Spinal cord (tissue), 10 donors: Measurements from ENCODE around the gene THBS4. TPM values are rescaled to one million over a fixed set of nuclear protein-coding genes. Genes with fewer than 3 reads are reported as not detected.

Experiments
- DNase-seq, 6 donors: peaks; one replicate each; pipeline versions ENCODE4 v3.0.0 to v3.0.0-alpha.2; 2013 to 2015; ENCODE audit warnings: low spot score in 6 of 6, low read depth in 4 of 6
- H3K27ac ChIP-seq: one replicate; pipeline ENCODE4 v1.5.1; 2013; ENCODE audit warnings: low read depth, low read length, control low read depth
- H3K27me3 ChIP-seq: one replicate; pipeline ENCODE4 v1.6.1; 2013; ENCODE audit warnings: low read length; ENCODE audit not compliant: control insufficient read depth, insufficient read depth
- H3K36me3 ChIP-seq: one replicate; pipeline ENCODE4 v1.6.1; 2013; ENCODE audit warnings: low read length; ENCODE audit not compliant: control insufficient read depth, insufficient read depth
- H3K4me1 ChIP-seq: one replicate; pipeline ENCODE4 v1.6.1; 2013; ENCODE audit warnings: low read length; ENCODE audit not compliant: control insufficient read depth, insufficient read depth
- H3K4me3 ChIP-seq: one replicate; pipeline ENCODE4 v1.5.1; 2013; ENCODE audit warnings: low read depth, low read length, control low read depth
- H3K9me3 ChIP-seq: one replicate; pipeline ENCODE4 v1.6.1; 2013; ENCODE audit warnings: low read length; ENCODE audit not compliant: control insufficient read depth, insufficient read depth
- WGBS: methylation state at CpG from one replicate; pipeline ENCODE4 v1.1.5; 2013; ENCODE audit warnings: missing lambda C conversion rate; ENCODE audit not compliant: insufficient coverage; 5-methylcytosine and 5-hydroxymethylcytosine counted together
- long read RNA-seq, 4 donors: transcript quantifications; one replicate each; lab custom pipeline, GENCODE V29; 2026
- polyA plus RNA-seq, 2 donors: library from polyadenylated mRNA; unstranded; fragments of 120-200 nt; gene quantifications; one replicate each; pipeline ENCODE4 v1.2.1, GENCODE V29; 2013; ENCODE audit not compliant: insufficient read length in 2 of 2
- total RNA-seq, 2 donors: library from RNA; depleted of rRNA in 1 of 2; stranded (reverse); fragments of 120-200 nt in 1 of 2; fragments of >200 nt in 1 of 2; gene quantifications; one replicate each; pipeline versions ENCODE4 v1.2.3 to v1.2.4, GENCODE V29; 2013 to 2014
- donor health status: healthy.

Gene THBS4
- total RNA-seq (10 to 100 TPM; 20.3 to 22.7 TPM), polyA plus RNA-seq (10 to 100 TPM; 25.9 to 30.1 TPM)
- long read RNA-seq, donor 1, partial matches to known transcripts, result 0 of 2 reads
- long read RNA-seq, donor 1, other reads (novel, unspliced or antisense), result 0 of 2 reads
- long read RNA-seq, donor 2, partial matches to known transcripts, result 0 of 3 reads
- long read RNA-seq, donor 2, other reads (novel, unspliced or antisense), result 0 of 3 reads
- long read RNA-seq, donor 3, result 0 reads
- long read RNA-seq, donor 4, partial matches to known transcripts, result 5 of 5 reads
- long read RNA-seq, donor 4, other reads (novel, unspliced or antisense), result 0 of 5 reads

DNA sequence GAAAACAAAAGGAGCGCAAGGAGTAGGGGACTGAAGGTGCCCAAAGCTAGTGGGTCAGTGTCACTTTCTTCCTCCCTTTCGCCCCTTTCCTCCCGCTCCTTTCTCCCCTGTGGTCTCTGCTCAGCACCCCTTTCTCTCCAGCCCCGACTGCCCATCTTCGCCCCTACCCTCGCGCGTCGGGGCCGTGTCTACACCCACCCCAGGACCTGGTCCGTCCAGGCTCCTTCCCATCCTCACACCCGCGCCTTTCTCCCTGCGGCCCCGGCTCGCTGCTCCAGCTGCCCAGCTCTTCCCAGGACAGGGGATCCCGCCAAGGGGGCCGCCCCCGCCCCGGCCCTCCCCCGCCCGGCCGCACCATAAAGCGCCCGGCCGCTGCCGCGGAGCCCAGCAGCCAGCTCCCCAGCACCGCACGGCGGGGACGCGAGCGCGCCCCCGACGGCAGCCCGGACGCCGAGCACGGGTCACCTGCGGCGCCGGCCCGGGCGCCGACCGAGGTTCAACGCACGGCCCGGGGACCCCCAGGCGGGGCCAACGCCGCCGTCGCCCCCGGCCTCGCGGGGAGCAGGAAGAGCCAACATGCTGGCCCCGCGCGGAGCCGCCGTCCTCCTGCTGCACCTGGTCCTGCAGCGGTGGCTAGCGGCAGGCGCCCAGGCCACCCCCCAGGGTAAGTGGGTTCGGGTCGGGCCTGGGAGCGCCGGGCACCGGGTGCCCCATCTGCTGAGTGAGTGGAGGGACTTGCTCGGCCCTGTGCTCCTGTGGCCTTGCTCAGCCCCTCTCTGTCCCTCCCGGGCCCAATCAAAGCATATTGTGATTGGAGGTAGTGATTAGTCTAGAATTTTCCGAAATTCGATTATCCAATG is at the start of gene THBS4:
Gene THBS4, plus strand, starts transcription at position 387 of the 860 bp plus-strand sequence. Its CDS starts 190 bp downstream, at position 577.
- Histone ChIP-seq H3K4me1 (peaks cover 8% of the 10 kb centered on the region), H3K9me3 (no peaks in the 10 kb centered on the region), H3K27me3 (peaks cover 28% of the 10 kb centered on the region), H3K27ac (no peak within 1 kb of the TSS), H3K36me3 (no peaks in the 10 kb centered on the region), H3K4me3 (peak within 1 kb of the TSS; percentile 28)
- WGBS, result 1% methylated on average over 72 of the region's 76 CpGs
- peak in 1 of 6 donors; percentile 25 for DNase-seq

DNA sequence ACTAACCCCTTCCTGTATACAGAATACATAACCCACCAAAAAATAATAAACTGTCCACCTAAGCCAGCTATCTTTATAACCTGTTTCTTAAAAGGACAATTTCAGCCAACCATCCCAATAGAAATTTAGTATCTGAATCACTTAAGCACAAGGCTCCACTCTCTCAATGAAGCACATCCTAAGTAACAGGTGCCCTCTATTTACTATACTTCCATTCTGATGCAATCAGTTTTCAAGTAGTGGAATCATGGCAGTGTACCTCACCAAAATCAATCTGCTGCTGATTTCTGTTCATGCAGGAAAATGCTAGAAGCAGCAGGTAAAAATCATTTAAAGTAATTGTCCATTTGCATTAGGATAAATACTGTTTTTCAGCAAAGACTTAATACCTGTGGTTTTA is 48.9 kb upstream of the THBS4 start:
- DNase-seq, result no peak
- peaks cover 10% of the 10 kb centered on the region for H3K36me3 ChIP-seq
- H3K27me3 ChIP-seq, result no peaks in the 10 kb centered on the region
- no peak overlapping the region for H3K27ac ChIP-seq
- no peak overlapping the region for H3K4me3 ChIP-seq
- H3K9me3 ChIP-seq, result no peaks in the 10 kb centered on the region
- peaks cover under 1% of the 10 kb centered on the region for H3K4me1 ChIP-seq

DNA sequence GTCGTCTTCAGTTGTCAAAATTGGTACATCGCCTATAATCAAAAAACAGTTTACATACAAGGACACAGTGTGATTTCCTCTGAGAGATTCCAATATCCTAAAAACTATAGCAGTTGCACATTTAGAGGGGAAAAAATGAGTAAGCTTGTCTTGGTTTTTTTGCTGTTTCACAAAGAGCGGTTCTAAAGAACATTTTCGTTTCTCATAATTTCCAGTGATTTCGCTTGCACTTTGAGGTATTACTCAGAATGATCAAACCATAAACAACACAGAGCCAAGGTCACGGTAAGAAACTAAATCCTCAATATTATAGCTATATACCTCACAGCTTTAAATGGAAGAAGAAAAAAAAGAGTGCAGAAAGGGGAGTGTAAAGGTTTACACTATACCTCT is 44.9 kb upstream of the THBS4 start:
- H3K36me3 ChIP-seq, result peaks cover 4% of the 10 kb centered on the region
- H3K27ac ChIP-seq, result no peak overlapping the region
- peaks cover 7% of the 10 kb centered on the region for H3K4me1 ChIP-seq
- no peaks in the 10 kb centered on the region for H3K27me3 ChIP-seq
- peak overlapping the region; percentile 84 for H3K4me3 ChIP-seq
- no CpG with 5 or more reads among the region's 6 CpGs for WGBS
- H3K9me3 ChIP-seq, result no peaks in the 10 kb centered on the region
- no peak for DNase-seq

DNA sequence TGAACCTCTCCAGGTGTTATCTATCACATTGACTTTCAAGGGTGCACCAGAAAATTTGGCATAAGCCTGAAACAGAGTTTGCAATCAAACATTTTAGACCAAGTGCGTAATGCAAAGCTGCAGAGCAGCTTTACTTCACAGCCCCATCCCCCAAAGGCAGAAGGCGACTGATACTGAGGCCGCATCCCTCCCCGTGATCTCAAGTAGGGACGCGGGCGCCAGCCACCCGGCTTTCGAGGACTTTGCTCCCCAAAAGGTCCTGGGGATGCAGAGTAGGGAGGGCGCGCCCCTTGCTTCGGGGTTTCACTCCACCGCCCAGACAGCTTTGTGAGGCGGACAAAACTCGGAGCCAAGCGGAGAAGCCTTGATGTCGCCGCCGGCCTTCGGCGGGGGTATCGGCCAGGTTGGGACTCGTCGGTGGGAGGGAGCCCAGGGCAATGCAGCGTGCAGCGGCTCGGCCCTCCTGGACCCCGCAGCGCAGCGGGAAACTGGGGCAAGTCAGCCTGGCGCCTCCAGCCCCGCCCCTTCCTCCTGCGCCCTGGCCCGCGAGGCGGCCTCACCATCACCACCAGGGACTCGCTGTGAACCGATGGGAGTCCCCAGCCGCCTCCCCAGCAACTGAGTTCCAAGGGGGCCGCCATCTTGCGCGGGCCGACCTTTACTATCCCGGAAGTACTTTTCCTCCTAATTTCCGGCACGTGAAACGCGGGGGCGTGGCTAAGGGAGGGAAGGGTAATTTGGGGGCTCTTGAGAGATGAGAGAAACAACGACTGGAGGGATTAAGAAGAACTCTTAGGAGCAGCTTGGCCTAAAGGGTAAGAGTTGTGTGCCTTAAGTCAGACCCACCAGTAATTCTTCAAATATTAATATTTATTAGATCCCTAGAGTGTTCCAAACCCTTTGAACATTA is 44.3 kb upstream of the THBS4 start, which contains the start of gene MTX3:
Gene MTX3, minus strand, starts transcription at position 665 of the 910 bp plus-strand sequence. Its CDS starts 24 bp downstream, at position 641.
- under 1% methylated on average over 39 of the region's 50 CpGs for WGBS
- H3K9me3 ChIP-seq, result no peaks in the 10 kb centered on the region
- H3K36me3 ChIP-seq, result peaks cover 4% of the 10 kb centered on the region

DNA sequence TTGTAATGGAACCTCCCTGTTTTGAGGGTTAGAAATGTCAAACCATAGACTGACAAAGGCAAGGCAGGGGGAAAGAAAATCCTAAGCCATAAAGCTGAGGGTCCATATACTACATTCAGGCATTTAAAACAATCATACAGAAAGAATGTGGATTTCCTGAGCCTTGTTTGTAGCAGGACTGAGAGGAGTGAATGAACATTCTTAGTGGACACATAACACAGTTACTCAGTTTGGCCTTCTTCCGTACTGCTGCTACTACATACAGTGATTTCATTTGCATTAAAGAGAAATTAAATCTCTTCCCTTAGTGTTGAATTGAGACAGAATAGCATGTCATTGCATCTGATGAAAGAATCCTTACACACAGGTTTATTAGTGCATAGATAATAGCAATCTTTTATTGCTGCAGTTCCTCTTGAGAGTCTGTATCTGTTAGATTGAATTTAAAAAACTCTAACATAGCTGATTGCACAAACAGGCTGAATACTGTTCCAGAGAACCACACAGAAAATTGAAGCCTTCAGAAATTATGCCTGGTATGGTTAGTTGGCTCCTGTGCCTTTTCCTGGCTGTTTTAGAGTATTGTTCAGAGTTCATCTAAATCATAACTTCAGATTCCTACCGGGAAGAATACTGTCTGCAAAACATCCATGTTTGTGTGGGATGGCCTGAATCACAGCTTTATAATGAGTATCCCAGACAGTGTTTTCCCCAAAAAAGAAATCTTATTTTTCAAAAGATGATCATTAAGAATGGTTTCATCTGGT is 42.1 kb upstream of the THBS4 start:
- H3K36me3 ChIP-seq, result no peaks in the 10 kb centered on the region
- DNase-seq, result peak in 1 of 6 donors; percentile 79
- no CpG with 5 or more reads among the region's 2 CpGs for WGBS
- peaks cover 7% of the 10 kb centered on the region for H3K4me1 ChIP-seq
- no peak overlapping the region for H3K27ac ChIP-seq
- H3K4me3 ChIP-seq, result no peak overlapping the region
- no peaks in the 10 kb centered on the region for H3K27me3 ChIP-seq
- H3K9me3 ChIP-seq, result no peaks in the 10 kb centered on the region

More for the DNA sequence above, 44.3 kb upstream of the THBS4 start, which contains the start of gene MTX3:
- DNase-seq, result peak; percentile 73 to 98 (median 87)
- H3K27ac ChIP-seq, result peak within 1 kb of the TSS; percentile 66
- peaks cover 7% of the 10 kb centered on the region for H3K4me1 ChIP-seq
- peak within 1 kb of the TSS; percentile 84 for H3K4me3 ChIP-seq
- H3K27me3 ChIP-seq, result no peaks in the 10 kb centered on the region

DNA sequence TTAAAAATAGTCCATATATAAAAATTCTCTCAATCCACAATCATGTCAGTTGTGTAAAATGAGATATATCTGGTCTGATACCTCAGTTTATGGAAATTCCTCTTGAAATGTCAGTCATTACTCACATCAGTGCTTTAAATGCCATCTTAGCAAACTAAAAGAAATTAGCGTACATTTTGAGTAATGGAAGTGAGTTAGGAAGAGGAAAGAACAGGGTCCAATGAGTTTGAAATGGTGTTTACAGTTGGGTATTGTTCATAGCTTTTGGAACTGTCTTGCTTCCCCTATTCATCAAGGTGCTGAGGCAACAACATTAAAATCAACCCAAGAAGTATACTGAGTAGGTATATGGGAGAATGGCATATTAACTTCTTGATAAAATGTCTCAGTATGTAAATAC is 35.4 kb upstream of the THBS4 start:
- Histone ChIP-seq H3K9me3 (no peaks in the 10 kb centered on the region), H3K27ac (no peak overlapping the region), H3K4me3 (no peak overlapping the region), H3K36me3 (no peaks in the 10 kb centered on the region), H3K27me3 (no peaks in the 10 kb centered on the region), H3K4me1 (no peaks in the 10 kb centered on the region)
- WGBS, result no CpG with 5 or more reads among the region's 1 CpG
- DNase-seq, result no peak

DNA sequence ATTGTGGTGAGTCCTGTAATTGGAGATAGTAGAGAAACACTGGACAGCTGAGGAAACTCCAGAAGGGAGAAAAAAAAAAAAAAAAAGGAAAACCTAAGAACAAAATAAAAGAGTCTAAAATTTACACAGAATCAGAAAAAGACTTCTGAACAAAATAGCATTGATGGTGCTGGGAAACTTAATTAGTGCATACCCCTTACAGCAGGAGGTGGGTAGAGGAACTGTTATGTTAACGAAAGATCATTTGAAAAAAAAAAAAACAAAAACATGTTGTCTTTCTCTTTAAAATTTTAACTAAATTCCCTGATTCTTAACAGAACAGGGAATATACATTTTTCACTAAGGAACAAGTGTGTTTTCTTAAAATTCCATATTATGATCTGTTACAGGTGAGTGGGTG is 32.5 kb upstream of the THBS4 start:
- no peaks in the 10 kb centered on the region for H3K4me1 ChIP-seq
- H3K9me3 ChIP-seq, result no peaks in the 10 kb centered on the region
- no CpG with 5 or more reads among the region's 1 CpG for WGBS
- no peak overlapping the region for H3K4me3 ChIP-seq
- H3K27me3 ChIP-seq, result no peaks in the 10 kb centered on the region
- H3K36me3 ChIP-seq, result no peaks in the 10 kb centered on the region
- no peak overlapping the region for H3K27ac ChIP-seq
- DNase-seq, result no peak

DNA sequence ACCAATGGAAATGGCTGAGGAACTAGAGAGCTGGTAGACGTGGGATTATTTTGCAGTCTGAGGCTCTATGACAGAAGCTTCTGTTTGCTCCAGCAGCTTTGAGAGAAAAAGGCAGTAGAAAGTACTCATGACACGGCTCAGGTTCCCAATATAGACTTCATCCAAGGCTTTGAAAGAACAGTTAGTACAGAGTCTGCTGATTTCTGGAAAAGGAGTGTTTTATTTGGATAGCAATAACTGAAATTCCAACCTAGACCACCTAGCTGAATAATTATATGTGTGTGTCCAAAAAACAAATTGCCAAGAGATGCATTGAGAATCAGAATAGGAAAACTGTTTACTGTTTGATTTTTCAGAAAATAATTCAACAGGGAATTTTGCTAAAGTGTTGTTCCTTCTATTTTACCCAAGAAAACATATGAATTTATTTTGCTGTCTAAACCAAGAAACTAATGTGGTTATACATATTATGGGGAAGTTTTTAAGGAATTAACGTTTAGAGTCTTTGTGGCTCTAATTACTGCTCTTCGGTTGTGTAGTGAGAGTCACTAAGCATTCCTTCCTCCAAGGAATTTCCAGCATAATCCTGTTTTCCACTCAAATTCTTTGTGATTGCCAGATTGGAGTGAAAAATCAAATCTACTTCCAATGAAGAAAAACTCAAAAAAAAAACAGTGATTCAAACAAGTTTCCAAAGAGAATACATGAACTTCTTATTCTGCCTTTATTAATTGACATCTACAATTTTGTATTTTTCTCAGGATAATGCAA is 26.0 kb upstream of the THBS4 start:
- Histone ChIP-seq H3K4me1 (no peaks in the 10 kb centered on the region), H3K36me3 (no peaks in the 10 kb centered on the region), H3K27me3 (no peaks in the 10 kb centered on the region), H3K4me3 (no peak overlapping the region), H3K9me3 (no peaks in the 10 kb centered on the region), H3K27ac (no peak overlapping the region)
- WGBS, result 70% methylated on average over 2 of the region's 4 CpGs
- peak in 1 of 6 donors; percentile 6 for DNase-seq
